Tibial nerve (tissue), 4 donors: ENCODE data around the gene TBC1D8. TPM values are rescaled to one million over a fixed set of nuclear protein-coding genes. Genes with fewer than 3 reads are reported as not detected.

Experiments used
- DNase-seq, 2 donors: peaks; one replicate each; pipeline ENCODE4 v3.0.0-alpha.2; 2019; ENCODE audit warnings: low spot score in 2 of 2
- H3K27ac ChIP-seq, 4 donors: fragments of 200-600 bp; sonication (generic) in 3 of 4; one replicate each; pipeline ENCODE4 v1.5.1; 2017 to 2019; ENCODE audit warnings: mild to moderate bottlenecking in 1 of 4
- H3K27me3 ChIP-seq, 2 donors: fragments of 200-600 bp; sonication (generic) in 1 of 2; one replicate each; pipeline versions ENCODE4 v1.5.1 to v1.6.0; 2017 to 2019
- H3K36me3 ChIP-seq, 3 donors: fragments of 200-600 bp; sonication (generic); one replicate each; pipeline ENCODE4 v1.5.1; 2018 to 2019
- H3K4me1 ChIP-seq, 4 donors: fragments of 200-600 bp; sonication (generic) in 3 of 4; one replicate each; pipeline ENCODE4 v1.5.1; 2017 to 2019
- H3K4me3 ChIP-seq, 4 donors: fragments of 200-600 bp; sonication (generic) in 3 of 4; one replicate each; pipeline ENCODE4 v1.5.1; 2017 to 2019; ENCODE audit warnings: mild to moderate bottlenecking in 1 of 4, moderate library complexity in 1 of 4
- H3K9me3 ChIP-seq, 4 donors: fragments of 200-600 bp; sonication (generic) in 3 of 4; one replicate each; pipeline ENCODE4 v1.5.1; 2017 to 2019
- EP300 ChIP-seq, 2 donors: sonication (generic); formaldehyde crosslinking; IDR thresholded peaks; one replicate each; pipeline ENCODE4 v1.6.1; 2017; ENCODE audit warnings: antibody characterized with exemption in 2 of 2, mild to moderate bottlenecking in 1 of 2
- POLR2A ChIP-seq, 2 donors: fragments of 450-650 bp; IDR thresholded peaks; one replicate each; pipeline ENCODE4 v1.6.1; 2017; ENCODE audit warnings: antibody characterized with exemption in 2 of 2, mild to moderate bottlenecking in 2 of 2, moderate library complexity in 2 of 2
- WGBS, 2 donors: methylation state at CpG; one replicate each; pipeline ENCODE4 v1.1.5; 2018; 5-methylcytosine and 5-hydroxymethylcytosine counted together
- total RNA-seq, 4 donors: library from RNA; depleted of rRNA; stranded (reverse); fragments of >200 nt; gene quantifications; one replicate each; pipeline ENCODE4 v1.1.0, GENCODE V29; 2016
- TF ChIP-seq, protein P1 (sequence below), 5 experiments: fragments of 200-600 bp in 3 of 5; fragments of 450-650 bp in 2 of 5; sonication (generic) in 3 of 5; IDR thresholded peaks; one replicate each; pipeline ENCODE4 v1.5.1; 2016 to 2019; ENCODE audit warnings: antibody characterized with exemption in 5 of 5, mild to moderate bottlenecking in 3 of 5, moderate library complexity in 2 of 5

Gene TBC1D8
- total RNA-seq, 4 donors from 2014 or later = 42.4 to 87.9 (median 47.3) TPM

DNA sequence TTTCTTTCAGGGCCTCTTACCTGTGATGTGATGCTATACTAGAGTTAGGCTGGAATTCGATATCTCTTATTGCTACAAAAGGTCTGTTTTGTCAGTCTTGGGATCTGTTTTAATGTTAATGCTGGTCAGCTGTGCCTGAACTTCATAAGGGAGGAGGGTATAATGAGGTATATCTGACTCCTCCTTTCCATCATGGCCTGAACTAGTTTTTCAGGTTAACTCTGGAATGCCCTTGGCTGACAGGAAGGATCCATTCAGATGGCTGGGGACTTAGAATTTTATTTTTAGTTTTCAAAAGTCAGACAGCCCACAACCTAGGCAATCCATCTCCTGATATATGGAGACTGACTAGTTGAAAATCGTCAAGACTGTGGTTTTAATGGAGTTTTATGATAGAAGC lies 35.9 kb upstream of the TBC1D8 start:
- no peaks in the 10 kb centered on the region for H3K36me3 ChIP-seq
- TF ChIP-seq EP300 (IDR thresholded peaks at IDR 0.05) = no peak
- TF ChIP-seq POLR2A (IDR thresholded peaks at IDR 0.05) = no peak
- TF ChIP-seq, protein P1, sequence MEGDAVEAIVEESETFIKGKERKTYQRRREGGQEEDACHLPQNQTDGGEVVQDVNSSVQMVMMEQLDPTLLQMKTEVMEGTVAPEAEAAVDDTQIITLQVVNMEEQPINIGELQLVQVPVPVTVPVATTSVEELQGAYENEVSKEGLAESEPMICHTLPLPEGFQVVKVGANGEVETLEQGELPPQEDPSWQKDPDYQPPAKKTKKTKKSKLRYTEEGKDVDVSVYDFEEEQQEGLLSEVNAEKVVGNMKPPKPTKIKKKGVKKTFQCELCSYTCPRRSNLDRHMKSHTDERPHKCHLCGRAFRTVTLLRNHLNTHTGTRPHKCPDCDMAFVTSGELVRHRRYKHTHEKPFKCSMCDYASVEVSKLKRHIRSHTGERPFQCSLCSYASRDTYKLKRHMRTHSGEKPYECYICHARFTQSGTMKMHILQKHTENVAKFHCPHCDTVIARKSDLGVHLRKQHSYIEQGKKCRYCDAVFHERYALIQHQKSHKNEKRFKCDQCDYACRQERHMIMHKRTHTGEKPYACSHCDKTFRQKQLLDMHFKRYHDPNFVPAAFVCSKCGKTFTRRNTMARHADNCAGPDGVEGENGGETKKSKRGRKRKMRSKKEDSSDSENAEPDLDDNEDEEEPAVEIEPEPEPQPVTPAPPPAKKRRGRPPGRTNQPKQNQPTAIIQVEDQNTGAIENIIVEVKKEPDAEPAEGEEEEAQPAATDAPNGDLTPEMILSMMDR (IDR thresholded peaks at IDR 0.05) = no peak
- no peak for DNase-seq
- no peak overlapping the region for H3K27ac ChIP-seq
- H3K27me3 ChIP-seq = no peaks in the 10 kb centered on the region
- H3K4me1 ChIP-seq = no peaks in the 10 kb centered on the region
- WGBS, 2 donors = 83 to 84% methylated on average over 2 of the region's 2 CpGs
- H3K4me3 ChIP-seq = no peak overlapping the region
- H3K9me3 ChIP-seq = peaks cover 0 to 8% (median 0%) of the 10 kb centered on the region in 4 donors

DNA sequence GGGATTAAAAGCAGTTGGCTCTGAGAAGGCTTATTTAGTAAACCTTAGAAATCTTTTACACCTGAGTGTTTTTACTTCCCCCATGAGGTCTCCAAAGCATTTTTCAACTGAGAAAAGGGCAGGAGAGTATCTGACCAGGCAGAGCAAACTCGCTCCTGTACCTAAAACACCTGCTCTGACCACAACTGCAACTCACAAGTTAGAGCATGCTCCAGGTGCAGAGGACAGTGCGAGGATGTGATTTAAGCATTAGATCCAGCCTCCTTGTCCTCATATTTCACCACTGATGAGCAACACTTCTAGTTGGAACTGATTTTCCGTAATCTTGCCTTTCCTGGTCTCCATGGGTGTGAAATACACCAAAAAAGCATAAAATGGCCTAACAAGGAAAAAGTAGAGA lies 34.5 kb upstream of the TBC1D8 start:
- WGBS, 2 donors = 94 to 97% methylated on average over 3 of the region's 3 CpGs
- DNase-seq = no peak
- Histone ChIP-seq H3K27ac (no peak overlapping the region), H3K4me1 (no peaks in the 10 kb centered on the region), H3K27me3 (no peaks in the 10 kb centered on the region), H3K9me3 (peaks cover 0 to 8% (median 0%) of the 10 kb centered on the region in 4 donors), H3K4me3 (no peak overlapping the region), H3K36me3 (no peaks in the 10 kb centered on the region)
- TF ChIP-seq POLR2A (IDR thresholded peaks at IDR 0.05) (no peak), EP300 (IDR thresholded peaks at IDR 0.05) (no peak)
- TF ChIP-seq, protein P1 (IDR thresholded peaks at IDR 0.05) = no peak

DNA sequence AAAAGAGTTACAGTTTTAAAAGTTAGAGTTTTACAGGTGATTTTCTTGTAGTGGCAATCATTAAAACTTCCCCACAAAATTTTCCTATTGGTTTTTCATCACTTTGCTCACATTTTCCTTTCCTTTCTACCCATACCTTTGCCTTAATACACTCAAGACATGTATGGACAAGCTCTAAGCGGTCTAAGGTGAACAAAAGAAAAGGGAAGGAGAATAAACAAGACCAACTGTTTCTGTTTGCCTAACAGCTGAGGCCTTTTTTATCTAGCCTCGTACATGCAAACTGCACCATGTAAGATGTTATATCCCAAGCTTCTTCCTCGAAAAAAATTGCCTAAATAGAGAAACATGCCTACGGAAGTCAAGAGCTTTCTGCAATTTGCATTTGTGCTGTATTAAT lies 33.9 kb upstream of the TBC1D8 start:
- Histone ChIP-seq H3K27ac (no peak overlapping the region), H3K36me3 (no peaks in the 10 kb centered on the region), H3K4me1 (no peaks in the 10 kb centered on the region), H3K9me3 (peaks cover 0 to 8% (median 0%) of the 10 kb centered on the region in 4 donors), H3K4me3 (no peak overlapping the region), H3K27me3 (no peaks in the 10 kb centered on the region)
- TF ChIP-seq POLR2A (IDR thresholded peaks at IDR 0.05) (no peak), EP300 (IDR thresholded peaks at IDR 0.05) (no peak)
- TF ChIP-seq, protein P1 (IDR thresholded peaks at IDR 0.05) = no peak
- WGBS, 2 donors = 79 to 89% methylated on average over 4 of the region's 4 CpGs
- DNase-seq = no peak

DNA sequence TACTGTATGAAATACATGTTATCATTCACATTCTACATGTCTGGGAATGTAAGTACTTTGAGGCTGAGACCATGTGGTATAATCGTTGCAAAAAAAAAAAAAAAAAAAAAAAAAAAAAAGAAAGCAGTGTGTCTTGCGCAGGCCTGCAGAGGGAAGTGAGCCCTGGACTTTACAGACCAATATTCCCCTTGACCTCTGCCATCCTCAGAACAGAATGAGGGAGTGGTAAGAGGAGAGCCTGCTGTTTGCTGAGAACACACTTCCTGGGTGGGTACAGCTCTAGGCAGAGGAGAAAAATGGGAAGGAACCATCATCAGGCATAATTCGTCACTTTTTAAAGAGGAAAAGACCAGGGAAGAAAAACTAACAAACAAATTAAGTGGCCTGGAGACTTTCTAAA lies 28.8 kb upstream of the TBC1D8 start:
- H3K27me3 ChIP-seq = no peaks in the 10 kb centered on the region
- H3K4me3 ChIP-seq = no peak overlapping the region
- peak in 1 of 2 donors; percentile 53 for TF ChIP-seq EP300 (IDR thresholded peaks at IDR 0.05)
- TF ChIP-seq, protein P1 (IDR thresholded peaks at IDR 0.05) = no peak
- TF ChIP-seq POLR2A (IDR thresholded peaks at IDR 0.05) = peak in 1 of 2 donors; percentile 10
- no peaks in the 10 kb centered on the region for H3K9me3 ChIP-seq
- no peaks in the 10 kb centered on the region for H3K4me1 ChIP-seq
- H3K27ac ChIP-seq = peak overlapping the region in 1 of 4 donors; percentile 43
- H3K36me3 ChIP-seq = no peaks in the 10 kb centered on the region
- DNase-seq = no peak
- 49 to 52% methylated on average over 3 of the region's 3 CpGs for WGBS, 2 donors

DNA sequence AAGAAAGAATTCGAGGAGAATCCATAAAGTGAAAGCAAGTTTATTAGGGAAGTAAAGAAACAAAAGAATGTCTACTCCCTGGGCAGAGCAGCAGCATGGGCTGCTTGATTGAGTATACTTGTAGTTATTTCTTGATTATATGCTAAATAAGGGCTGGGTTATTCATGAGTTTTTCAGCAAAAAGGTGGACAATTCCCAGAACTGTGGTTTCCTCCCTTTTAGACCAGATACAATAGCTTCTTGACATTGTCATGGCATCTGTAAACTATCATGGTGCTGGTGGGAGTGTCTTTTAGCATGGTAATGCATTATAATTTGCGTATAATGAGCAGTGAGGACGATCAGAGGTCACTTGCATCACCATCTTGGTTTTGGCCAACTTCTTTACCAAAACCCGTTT lies 25.6 kb upstream of the TBC1D8 start:
- WGBS, 2 donors = 70 to 73% methylated on average over 4 of the region's 4 CpGs
- Histone ChIP-seq H3K27ac (no peak overlapping the region), H3K27me3 (no peaks in the 10 kb centered on the region), H3K4me1 (no peaks in the 10 kb centered on the region), H3K9me3 (peaks cover 0 to 11% (median 2%) of the 10 kb centered on the region in 4 donors), H3K4me3 (no peak overlapping the region), H3K36me3 (no peaks in the 10 kb centered on the region)
- DNase-seq = no peak
- TF ChIP-seq POLR2A (IDR thresholded peaks at IDR 0.05) (no peak), EP300 (IDR thresholded peaks at IDR 0.05) (no peak)
- TF ChIP-seq, protein P1 (IDR thresholded peaks at IDR 0.05) = no peak
